Measurements from ENCODE around the gene GFPT2.

DNA sequence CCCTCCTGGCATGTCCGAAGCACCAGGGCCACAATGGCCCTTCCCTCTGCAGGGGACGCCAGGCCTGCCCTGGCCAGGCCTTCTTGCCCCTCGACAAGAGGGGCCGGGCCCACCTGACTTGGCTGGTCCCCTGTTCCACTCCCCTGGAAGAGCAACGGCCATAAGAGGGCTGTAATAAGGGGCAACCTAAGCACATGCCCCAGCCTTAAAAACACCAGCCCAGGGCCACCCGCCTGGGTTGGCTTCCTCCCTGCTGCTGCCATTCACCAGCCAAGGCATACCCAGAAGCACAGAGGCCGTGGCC is 8.5 kb downstream of the GFPT2 start:
- TF ChIP-seq, protein P1, sequence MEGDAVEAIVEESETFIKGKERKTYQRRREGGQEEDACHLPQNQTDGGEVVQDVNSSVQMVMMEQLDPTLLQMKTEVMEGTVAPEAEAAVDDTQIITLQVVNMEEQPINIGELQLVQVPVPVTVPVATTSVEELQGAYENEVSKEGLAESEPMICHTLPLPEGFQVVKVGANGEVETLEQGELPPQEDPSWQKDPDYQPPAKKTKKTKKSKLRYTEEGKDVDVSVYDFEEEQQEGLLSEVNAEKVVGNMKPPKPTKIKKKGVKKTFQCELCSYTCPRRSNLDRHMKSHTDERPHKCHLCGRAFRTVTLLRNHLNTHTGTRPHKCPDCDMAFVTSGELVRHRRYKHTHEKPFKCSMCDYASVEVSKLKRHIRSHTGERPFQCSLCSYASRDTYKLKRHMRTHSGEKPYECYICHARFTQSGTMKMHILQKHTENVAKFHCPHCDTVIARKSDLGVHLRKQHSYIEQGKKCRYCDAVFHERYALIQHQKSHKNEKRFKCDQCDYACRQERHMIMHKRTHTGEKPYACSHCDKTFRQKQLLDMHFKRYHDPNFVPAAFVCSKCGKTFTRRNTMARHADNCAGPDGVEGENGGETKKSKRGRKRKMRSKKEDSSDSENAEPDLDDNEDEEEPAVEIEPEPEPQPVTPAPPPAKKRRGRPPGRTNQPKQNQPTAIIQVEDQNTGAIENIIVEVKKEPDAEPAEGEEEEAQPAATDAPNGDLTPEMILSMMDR (conservative IDR thresholded peaks at IDR 0.05; ENCODE audit: low read length), result no peak
- no peak for TF ChIP-seq EZH2phosphoT487 (IDR thresholded peaks at IDR 0.05; ENCODE audit: borderline replicate concordance, low read depth, low read length)
